22Rv1 (cell line): ENCODE results near the gene EPHA8.

ENCODE experiments used
- ZFX ChIP-seq: fragments of 450-650 bp; IDR thresholded peaks from 2 replicates; pipeline ENCODE4 v1.6.1; 2017; ENCODE audit warnings: antibody characterized with exemption, borderline replicate concordance
- TF ChIP-seq, protein P1 (sequence below): fragments of 450-650 bp; IDR thresholded peaks from 2 replicates; pipeline ENCODE4 v1.5.1; 2017; ENCODE audit warnings: mild to moderate bottlenecking

- TF ChIP-seq, protein P1, sequence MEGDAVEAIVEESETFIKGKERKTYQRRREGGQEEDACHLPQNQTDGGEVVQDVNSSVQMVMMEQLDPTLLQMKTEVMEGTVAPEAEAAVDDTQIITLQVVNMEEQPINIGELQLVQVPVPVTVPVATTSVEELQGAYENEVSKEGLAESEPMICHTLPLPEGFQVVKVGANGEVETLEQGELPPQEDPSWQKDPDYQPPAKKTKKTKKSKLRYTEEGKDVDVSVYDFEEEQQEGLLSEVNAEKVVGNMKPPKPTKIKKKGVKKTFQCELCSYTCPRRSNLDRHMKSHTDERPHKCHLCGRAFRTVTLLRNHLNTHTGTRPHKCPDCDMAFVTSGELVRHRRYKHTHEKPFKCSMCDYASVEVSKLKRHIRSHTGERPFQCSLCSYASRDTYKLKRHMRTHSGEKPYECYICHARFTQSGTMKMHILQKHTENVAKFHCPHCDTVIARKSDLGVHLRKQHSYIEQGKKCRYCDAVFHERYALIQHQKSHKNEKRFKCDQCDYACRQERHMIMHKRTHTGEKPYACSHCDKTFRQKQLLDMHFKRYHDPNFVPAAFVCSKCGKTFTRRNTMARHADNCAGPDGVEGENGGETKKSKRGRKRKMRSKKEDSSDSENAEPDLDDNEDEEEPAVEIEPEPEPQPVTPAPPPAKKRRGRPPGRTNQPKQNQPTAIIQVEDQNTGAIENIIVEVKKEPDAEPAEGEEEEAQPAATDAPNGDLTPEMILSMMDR: no peak
- TF ChIP-seq ZFX: no peak
Measured at GRCh38 chr1:22625262-22625925, 62.1 kb downstream of the EPHA8 start.
